Suppressor macrophage treated with lipopolysaccharide for 4 hours (primary cell): Measurements from ENCODE around the gene RND3.
A peak's percentile ranks its signal among the peaks of the same experiment; 100 is the strongest.

Source experiments
- DNase-seq: peaks from one replicate; pipeline ENCODE4 v3.0.0-alpha.2; 2020

RND3 gene

GRCh38 chr2:150491943-150492342 lies 4.5 kb upstream of the RND3 start:
- no peak for DNase-seq

- no peak for DNase-seq
These were observed 4.0 kb upstream of the RND3 start for GRCh38 chr2:150491430-150491829.

GRCh38 chr2:150490466-150490865 lies 3.0 kb upstream of the RND3 start:
- no peak for DNase-seq

- peak; percentile 45 for DNase-seq
These were observed 655 bp downstream of the RND3 start for GRCh38 chr2:150486539-150487484.

GRCh38 chr2:150485871-150486538 lies 1.5 kb downstream of the RND3 start:
- DNase-seq: no peak

- DNase-seq: no peak
These were observed 2.2 kb downstream of the RND3 start for GRCh38 chr2:150485114-150485870.

GRCh38 chr2:150484461-150485021 lies 2.9 kb downstream of the RND3 start:
- DNase-seq: no peak

- no peak for DNase-seq
These were observed 3.5 kb downstream of the RND3 start for GRCh38 chr2:150484006-150484405.

GRCh38 chr2:150483532-150483931 lies 3.9 kb downstream of the RND3 start:
- DNase-seq: no peak

GRCh38 chr2:150482667-150483400 lies 4.6 kb downstream of the RND3 start:
- DNase-seq: no peak

- DNase-seq: no peak
These were observed 5.4 kb downstream of the RND3 start for GRCh38 chr2:150482111-150482510.

- no peak for DNase-seq
These were observed 6.3 kb downstream of the RND3 start for GRCh38 chr2:150480971-150481830.

- DNase-seq: no peak
These were observed 7.2 kb downstream of the RND3 start for GRCh38 chr2:150480241-150480640.

GRCh38 chr2:150479075-150479915 lies 8.2 kb downstream of the RND3 start:
- DNase-seq: no peak

- no peak for DNase-seq
These were observed 9.1 kb downstream of the RND3 start for GRCh38 chr2:150478200-150478974.

GRCh38 chr2:150477347-150477746 lies 10.1 kb downstream of the RND3 start:
- no peak for DNase-seq

- DNase-seq: no peak
These were observed 10.6 kb downstream of the RND3 start for GRCh38 chr2:150476809-150477302.

GRCh38 chr2:150476286-150476685 lies 11.2 kb downstream of the RND3 start:
- no peak for DNase-seq
